Panc1 (cell line): ENCODE results near the gene CACNA1A. TPM values are rescaled to one million over a fixed set of nuclear protein-coding genes. Genes with fewer than 3 reads are reported as not detected.

Experiments
- ATAC-seq: fragments of 200-7000 bp; cut with Tn5 transposase; 2 replicates; pipeline ENCODE4 v1.9.1; 2020; ENCODE audit warnings: mild to moderate bottlenecking, moderate library complexity
- BruUV-seq: library from RNA; stranded (reverse); fragments of 400-500 nt; replicated peaks from 2 replicates; lab custom pipeline; 2021; lab: Mats Ljungman, UMichigan
- CTCF ChIA-PET: fragments of 300-600 bp; sonication (Branson Sonifier 250); formaldehyde crosslinking; loops from one replicate; lab custom pipeline; 2022; ENCODE audit warnings: antibody characterized with exemption; lab: Charles Lee
- POLR2A ChIA-PET: fragments of 300-600 bp; sonication (Branson Sonifier 250); formaldehyde crosslinking; loops from one replicate; lab custom pipeline; 2022; ENCODE audit warnings: antibody characterized with exemption; lab: Charles Lee
- DNase-seq: peaks from one replicate; pipeline ENCODE4 v3.0.0-alpha.2; 2010; ENCODE audit warnings: low read depth, low spot score
- H3K27ac ChIP-seq: 2 replicates; pipeline ENCODE4 v1.5.1; 2011; ENCODE audit warnings: mild to moderate bottlenecking, low read length, inconsistent platforms
- H3K27me3 ChIP-seq: fragments of 200-500 bp; sonication (Bioruptor generic); 2 replicates; pipeline ENCODE4 v1.6.0; 2014; ENCODE audit warnings: low read length, inconsistent platforms; ENCODE audit not compliant: control insufficient read depth, insufficient read depth
- H3K36me3 ChIP-seq: fragments of 200-500 bp; sonication (Bioruptor generic); 2 replicates; pipeline ENCODE4 v1.5.1; 2014; ENCODE audit warnings: inconsistent platforms, mild to moderate bottlenecking, low read length, moderate library complexity; ENCODE audit not compliant: control insufficient read depth, insufficient read depth
- H3K4me1 ChIP-seq: 2 replicates; pipeline ENCODE4 v1.5.1; 2011; ENCODE audit warnings: inconsistent platforms, mild to moderate bottlenecking, low read length, moderate library complexity; ENCODE audit not compliant: control insufficient read depth, insufficient read depth
- H3K4me3 ChIP-seq, 2 experiments: 2 replicates each; pipeline ENCODE4 v1.5.1; 2011 to 2012; ENCODE audit warnings: low read depth in 2 of 2, low read length in 2 of 2, mild to moderate bottlenecking in 2 of 2, inconsistent platforms in 1 of 2, moderate library complexity in 1 of 2
- H3K9me3 ChIP-seq: fragments of 200-500 bp; sonication (Bioruptor generic); 2 replicates; pipeline ENCODE4 v1.5.1; 2014; ENCODE audit warnings: low read depth, mild to moderate bottlenecking, inconsistent platforms, low read length, moderate library complexity; ENCODE audit not compliant: control insufficient read depth, insufficient read depth
- CTCF ChIP-seq: fragments of 450-650 bp; IDR thresholded peaks from 2 replicates; pipeline ENCODE4 v1.5.1; 2017; ENCODE audit warnings: mild to moderate bottlenecking
- POLR2AphosphoS5 ChIP-seq: IDR thresholded peaks from 2 replicates; pipeline ENCODE4 v1.6.1; 2012; ENCODE audit warnings: mild to moderate bottlenecking, low read depth, low read length, moderate library complexity
- REST ChIP-seq, 2 experiments: IDR thresholded peaks; 2 replicates each; pipeline ENCODE4 v1.6.1; 2011 to 2012; ENCODE audit warnings: low read depth in 2 of 2, control low read depth in 1 of 2, low read length in 1 of 2, mild to moderate bottlenecking in 1 of 2, moderate library complexity in 1 of 2; ENCODE audit not compliant: insufficient read depth in 1 of 2
- SIN3A ChIP-seq: IDR thresholded peaks from 2 replicates; pipeline ENCODE4 v1.6.1; 2012; ENCODE audit warnings: low read depth, mild to moderate bottlenecking, low read length, moderate library complexity, borderline replicate concordance; ENCODE audit not compliant: insufficient read depth
- TCF7L2 ChIP-seq: IDR thresholded peaks from 2 replicates; pipeline ENCODE4 v1.6.1; 2011; ENCODE audit warnings: mild to moderate bottlenecking, low read depth, low read length, inconsistent platforms
- in situ Hi-C: cut with HindIII; loops from 2 replicates; pipeline ENCODE4 v1.10.0; 2016; ENCODE audit warnings: low sequenced_read_pairs, low pct_unique_long_range_greater_than_20kb
- intact Hi-C: fragments of 100-400 bp; cut with micrococcal nuclease; formaldehyde crosslinking; loops from one replicate; pipeline ENCODE4 v1.10.0; 2022; ENCODE audit not compliant: unreplicated experiment
- total RNA-seq: library from RNA; stranded (reverse); gene quantifications from one replicate; pipeline ENCODE4 v1.2.1, GENCODE V29; 2021; ENCODE audit not compliant: unreplicated experiment

Gene CACNA1A
- total RNA-seq, 1 experiment from 2014 or later, result 0.51 TPM

- TF ChIP-seq POLR2AphosphoS5, result no peak
- no peak for TF ChIP-seq SIN3A
- no peak for TF ChIP-seq REST (IDR thresholded peaks at IDR 0.05; ENCODE audit: insufficient read depth in 1 of 2, low read depth in 2 of 2, low read length in 1 of 2)
- TF ChIP-seq CTCF, result no peak
- TF ChIP-seq TCF7L2, result no peak
- H3K4me1 ChIP-seq, result peaks cover 11% of the 10 kb centered on the region
- BruUV-seq, result no TSS peak
- POLR2A ChIA-PET, result no interaction called here
- peaks cover 3% of the 10 kb centered on the region; the same call in 1 of the 2 replicates for H3K9me3 ChIP-seq
- no peaks in the 10 kb centered on the region for H3K27me3 ChIP-seq
- H3K27ac ChIP-seq, result no peak overlapping the region
- H3K4me3 ChIP-seq, result no peak overlapping the region
- in situ Hi-C loops (no loop called here), intact Hi-C loops (no loop called here)
- CTCF ChIA-PET, result no interaction called here
- DNase-seq (no peak), ATAC-seq (no peak)
- H3K36me3 ChIP-seq, result no peaks in the 10 kb centered on the region
These were observed 109.8 kb downstream of the CACNA1A start for GRCh38 chr19:13396250-13397080.

GRCh38 chr19:13382633-13382938 is 123.7 kb downstream of the CACNA1A start:
- no TSS peak for BruUV-seq
- CTCF ChIA-PET, result no interaction called here
- no peak overlapping the region for H3K27ac ChIP-seq
- TF ChIP-seq REST (IDR thresholded peaks at IDR 0.05; ENCODE audit: insufficient read depth in 1 of 2, low read depth in 2 of 2, low read length in 1 of 2) (no peak), POLR2AphosphoS5 (no peak), CTCF (no peak), TCF7L2 (no peak), SIN3A (no peak)
- in situ Hi-C loops (no loop called here), intact Hi-C loops (no loop called here)
- DNase-seq (no peak), ATAC-seq (no peak)
- H3K4me3 ChIP-seq, result no peak overlapping the region
- no peaks in the 10 kb centered on the region for H3K9me3 ChIP-seq
- no peaks in the 10 kb centered on the region for H3K27me3 ChIP-seq
- no peaks in the 10 kb centered on the region for H3K36me3 ChIP-seq
- POLR2A ChIA-PET, result no interaction called here
- no peaks in the 10 kb centered on the region for H3K4me1 ChIP-seq
